HEK293T (cell line): ENCODE measurements around the gene CCDC89.

Source experiments
- CTCF ChIA-PET: fragments of 350-600 bp; formaldehyde crosslinking; extraction: SDS; loops from one replicate; lab custom pipeline; 2021; ENCODE audit warnings: antibody characterized with exemption, inconsistent platforms; lab: Yijun Ruan, JAX
- POLR2A ChIA-PET: fragments of 350-600 bp; formaldehyde crosslinking; extraction: SDS; loops from one replicate; lab custom pipeline; 2020; ENCODE audit warnings: antibody characterized with exemption, inconsistent platforms; lab: Yijun Ruan, JAX
- DNase-seq: peaks from one replicate; pipeline ENCODE4 v3.0.0; 2012; ENCODE audit warnings: mixed read lengths; ENCODE audit errors: extremely low spot score
- ARNT ChIP-seq: fragments of 450-650 bp; IDR thresholded peaks from 2 replicates; pipeline ENCODE4 v1.6.1; 2017; ENCODE audit warnings: mild to moderate bottlenecking
- BHLHE40 ChIP-seq: fragments of 450-650 bp; IDR thresholded peaks from 2 replicates; pipeline ENCODE4 v1.6.1; 2016; ENCODE audit warnings: mild to moderate bottlenecking, moderate library complexity, borderline replicate concordance
- CTBP1 ChIP-seq: fragments of 450-650 bp; IDR thresholded peaks from 2 replicates; pipeline ENCODE4 v1.6.1; 2016; ENCODE audit warnings: borderline replicate concordance
- ELF4 ChIP-seq: fragments of 450-650 bp; IDR thresholded peaks from 2 replicates; pipeline ENCODE4 v1.6.1; 2017; ENCODE audit warnings: antibody characterized with exemption
- FOXA1 ChIP-seq: fragments of 450-650 bp; IDR thresholded peaks from 2 replicates; pipeline ENCODE4 v1.6.1; 2016; ENCODE audit warnings: mild to moderate bottlenecking
- FOXK2 ChIP-seq: fragments of 450-650 bp; IDR thresholded peaks from 2 replicates; pipeline ENCODE4 v1.6.1; 2016; ENCODE audit warnings: mild to moderate bottlenecking
- FOXM1 ChIP-seq: fragments of 450-650 bp; IDR thresholded peaks from 2 replicates; pipeline ENCODE4 v1.6.1; 2017; ENCODE audit warnings: mild to moderate bottlenecking, borderline replicate concordance
- HDGF ChIP-seq: fragments of 450-650 bp; IDR thresholded peaks from 2 replicates; pipeline ENCODE4 v1.6.1; 2017; ENCODE audit warnings: antibody characterized with exemption, borderline replicate concordance
- L3MBTL2 ChIP-seq: fragments of 450-650 bp; conservative IDR thresholded peaks from 2 replicates; pipeline ENCODE4 v1.6.1; 2016; ENCODE audit warnings: mild to moderate bottlenecking
- LEF1 ChIP-seq: fragments of 450-650 bp; IDR thresholded peaks from 2 replicates; pipeline ENCODE4 v1.6.1; 2017; ENCODE audit warnings: mild to moderate bottlenecking, borderline replicate concordance
- NFRKB ChIP-seq: fragments of 450-650 bp; IDR thresholded peaks from 2 replicates; pipeline ENCODE4 v1.6.1; 2016; ENCODE audit warnings: mild to moderate bottlenecking, moderate library complexity
- SP1 ChIP-seq: fragments of 450-650 bp; IDR thresholded peaks from 2 replicates; pipeline ENCODE4 v1.6.1; 2017
- SUZ12 ChIP-seq: fragments of 450-650 bp; IDR thresholded peaks from 2 replicates; pipeline ENCODE4 v1.6.1; 2016; ENCODE audit warnings: mild to moderate bottlenecking
- TARDBP ChIP-seq: fragments of 450-650 bp; IDR thresholded peaks from 2 replicates; pipeline ENCODE4 v1.6.1; 2016
- ZNF384 ChIP-seq: fragments of 450-650 bp; IDR thresholded peaks from 2 replicates; pipeline ENCODE4 v1.6.1; 2016
- TF ChIP-seq, protein P1 (sequence below): fragments of 450-650 bp; IDR thresholded peaks from 2 replicates; pipeline ENCODE4 v1.6.1; 2016

The CCDC89 gene

GRCh38 chr11:85666687-85667086, 19.3 kb downstream of the CCDC89 start:
- POLR2A ChIA-PET = no interaction called here
- TF ChIP-seq BHLHE40 (no peak), SP1 (no peak), LEF1 (no peak)
- TF ChIP-seq, protein P1, sequence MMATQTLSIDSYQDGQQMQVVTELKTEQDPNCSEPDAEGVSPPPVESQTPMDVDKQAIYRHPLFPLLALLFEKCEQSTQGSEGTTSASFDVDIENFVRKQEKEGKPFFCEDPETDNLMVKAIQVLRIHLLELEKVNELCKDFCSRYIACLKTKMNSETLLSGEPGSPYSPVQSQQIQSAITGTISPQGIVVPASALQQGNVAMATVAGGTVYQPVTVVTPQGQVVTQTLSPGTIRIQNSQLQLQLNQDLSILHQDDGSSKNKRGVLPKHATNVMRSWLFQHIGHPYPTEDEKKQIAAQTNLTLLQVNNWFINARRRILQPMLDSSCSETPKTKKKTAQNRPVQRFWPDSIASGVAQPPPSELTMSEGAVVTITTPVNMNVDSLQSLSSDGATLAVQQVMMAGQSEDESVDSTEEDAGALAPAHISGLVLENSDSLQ = no peak
- CTCF ChIA-PET = no interaction called here
- no peak for DNase-seq

DNA sequence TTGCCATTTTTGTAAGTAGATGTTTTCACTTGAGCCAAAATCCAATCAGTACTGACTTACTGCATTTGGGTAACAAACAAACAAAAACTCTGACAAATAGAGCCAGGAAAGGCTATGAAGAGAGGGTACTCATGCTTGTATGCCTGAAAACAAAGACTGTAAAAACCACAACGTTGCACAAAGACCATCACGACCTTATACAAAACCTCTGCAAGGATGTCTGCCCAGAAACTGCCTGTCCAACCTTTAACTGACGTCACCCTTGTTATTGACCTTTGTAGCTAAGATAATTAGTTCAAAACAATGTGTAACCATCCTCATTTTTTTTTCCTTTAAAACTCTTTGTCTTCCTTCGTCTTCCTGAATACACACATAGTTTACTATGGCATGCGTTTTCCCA, 20.3 kb downstream of the CCDC89 start:
- TF ChIP-seq LEF1 = no peak
- TF ChIP-seq L3MBTL2 = no peak
- no peak for TF ChIP-seq SUZ12
- no peak for TF ChIP-seq TARDBP
- TF ChIP-seq SP1 = no peak
- TF ChIP-seq, protein P1 = no peak
- TF ChIP-seq BHLHE40 = no peak
- POLR2A ChIA-PET = no interaction called here
- no peak for DNase-seq
- CTCF ChIA-PET = no interaction called here

DNA sequence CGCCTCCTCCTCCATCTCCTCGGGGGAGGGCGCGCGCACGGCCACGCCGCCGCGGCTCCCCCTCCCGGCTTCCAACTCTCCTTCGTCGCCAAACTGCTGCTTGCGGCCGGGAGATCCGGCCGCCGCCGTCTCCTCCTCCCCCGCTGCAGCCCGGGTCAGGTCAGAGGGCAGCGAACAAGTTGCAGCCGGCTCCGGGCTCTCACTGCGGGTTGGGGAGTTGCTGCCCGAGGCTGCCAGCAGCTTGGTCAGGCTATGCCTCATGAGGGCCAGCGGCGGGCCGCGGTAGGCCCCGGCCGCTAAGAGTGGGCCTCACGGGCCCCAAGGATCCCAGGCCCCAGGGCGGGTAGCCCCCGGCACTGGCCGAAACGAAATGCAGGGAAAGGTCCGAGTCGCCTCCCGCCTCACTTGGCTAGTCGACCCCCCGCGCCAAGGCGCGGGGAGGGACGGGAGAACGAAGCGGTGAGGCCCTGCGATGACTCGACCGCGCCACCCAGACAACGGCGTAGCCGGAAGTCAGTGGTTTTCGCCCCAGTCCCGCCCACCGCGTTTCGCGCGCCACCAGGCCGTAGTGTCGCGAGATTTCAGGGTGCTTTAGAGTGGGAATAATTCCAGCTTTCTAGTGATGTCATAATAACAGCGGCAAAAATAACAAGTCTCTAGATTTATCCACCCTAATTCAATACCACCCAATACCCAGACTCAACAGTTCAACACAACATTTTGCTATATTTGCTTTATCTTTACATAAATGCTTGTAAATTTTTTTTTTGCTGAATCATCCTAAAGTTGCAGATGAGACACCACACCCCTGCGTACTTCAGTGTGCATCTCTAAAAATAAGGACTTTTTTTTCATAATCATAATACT, 21.1 kb downstream of the CCDC89 start, which contains the start of gene CREBZF:
Gene CREBZF (minus strand): TSS at position 515 of the 867 bp plus-strand sequence. CDS start 254 bp downstream, at position 261.
- ChIA-PET POLR2A (interaction anchor here (1.0 to 1.4 kb wide), 7 partner anchors 14 to 145 kb away, joined by 3 to 16 read pairs (median 4); partner anchors contain the start of genes TMEM126A and TMEM126B), CTCF (interaction anchor here (0.7 kb wide), 1 partner anchor 176 kb away, joined by 5 read pairs; no protein-coding TSS in a partner anchor)
- peak; percentile 91 for DNase-seq
- TF ChIP-seq L3MBTL2 (0 out of 2 replicates have a peak, but pooled peaks have one; percentile 51), TARDBP (no peak), FOXA1 (no peak), ELF4 (peak; percentile 76; the same call in 1 of the 2 replicates), LEF1 (no peak), ARNT (no peak)

- CTCF ChIA-PET = no interaction called here
- TF ChIP-seq FOXA1 (no peak), HDGF (no peak), NFRKB (no peak), ELF4 (no peak), L3MBTL2 (no peak), CTBP1 (no peak), ZNF384 (no peak), LEF1 (no peak), SP1 (no peak), FOXM1 (no peak), TARDBP (no peak), BHLHE40 (no peak), SUZ12 (no peak), ARNT (no peak), FOXK2 (no peak)
- TF ChIP-seq, protein P1 = no peak
- peak; percentile 56 for DNase-seq
- POLR2A ChIA-PET = interaction anchor here (1.0 to 1.8 kb wide), 8 partner anchors 10 to 36 kb away, joined by 3 to 16 read pairs (median 4); partner anchors contain the start of genes DLG2, TMEM126A and TMEM126B
Observed at GRCh38 chr11:85663753-85664614, 22.0 kb downstream of the CCDC89 start.

DNA sequence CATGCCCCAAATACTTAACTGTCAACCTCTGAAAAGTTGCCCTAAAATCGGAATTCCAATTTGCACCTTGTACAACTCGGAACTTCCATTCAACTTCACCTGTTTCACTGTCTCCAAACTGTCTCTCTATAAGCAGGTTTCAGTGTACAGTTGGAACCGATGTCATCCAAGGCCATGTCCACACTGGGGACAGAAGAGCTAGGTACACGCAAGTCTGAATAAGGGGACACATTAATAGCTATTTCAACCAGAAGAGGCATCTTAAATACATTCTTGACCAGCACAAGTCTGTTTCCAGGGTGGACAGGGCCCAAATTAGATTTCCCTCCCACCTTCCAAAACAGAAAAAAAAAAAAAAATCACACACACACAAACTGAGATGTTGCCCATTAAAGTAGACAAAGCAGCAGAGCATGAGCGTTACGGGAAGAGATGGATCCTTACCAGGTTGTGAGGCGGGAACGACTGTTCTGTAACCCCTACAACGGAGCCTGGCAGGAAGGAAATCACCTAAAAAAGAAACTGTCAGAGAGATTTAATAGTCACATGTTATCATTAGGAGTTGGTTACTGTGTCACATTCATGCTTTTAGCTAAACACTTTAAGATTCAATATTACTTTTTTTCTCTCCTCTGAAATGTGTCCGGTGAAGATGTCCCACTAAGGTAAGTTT, 22.8 kb downstream of the CCDC89 start:
- ChIA-PET CTCF (no interaction called here), POLR2A (interaction anchor here (1.0 to 1.8 kb wide), 4 partner anchors 10 to 35 kb away, joined by 3 to 9 read pairs (median 6); partner anchors contain the start of genes DLG2 and TMEM126B)
- DNase-seq = no peak
- peak; percentile 47 for TF ChIP-seq ZNF384
- no peak for TF ChIP-seq ARNT
- TF ChIP-seq SP1 = no peak

DNA sequence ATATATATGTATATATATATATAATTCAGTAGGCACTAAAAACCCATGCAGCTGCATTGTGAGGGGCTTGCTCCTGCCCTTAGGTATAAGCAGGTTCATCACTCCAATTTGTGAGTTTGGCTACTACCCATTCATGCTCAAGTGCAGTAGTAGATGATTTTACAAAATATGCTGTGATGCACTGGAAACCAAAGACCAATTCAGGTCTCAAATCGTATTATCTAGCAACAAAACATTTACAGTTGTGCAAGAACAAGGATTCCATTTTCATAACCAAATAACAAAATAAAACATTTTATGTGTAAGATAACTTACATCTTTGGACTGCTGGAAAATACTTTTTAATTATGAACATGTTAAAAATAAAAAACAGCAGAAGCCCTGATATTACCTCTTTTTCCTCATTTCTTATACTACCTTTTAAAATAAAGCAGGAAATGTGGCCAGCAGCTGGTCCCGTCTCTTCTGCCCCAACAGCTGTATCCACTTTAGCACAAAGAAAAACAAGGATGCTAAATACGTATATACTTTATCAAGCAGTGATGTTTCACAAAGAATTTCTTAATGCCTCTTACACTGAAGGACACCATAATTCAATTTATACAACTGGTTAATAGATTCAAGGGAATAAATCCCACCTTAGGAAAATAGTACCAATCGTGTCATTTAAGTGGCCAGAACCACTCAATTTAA, 23.9 kb downstream of the CCDC89 start:
- TF ChIP-seq, protein P1 = no peak
- TF ChIP-seq TARDBP (no peak), ARNT (no peak), BHLHE40 (no peak), CTBP1 (no peak), HDGF (no peak), SP1 (no peak), NFRKB (no peak), L3MBTL2 (no peak), FOXA1 (no peak), ELF4 (no peak), ZNF384 (no peak), SUZ12 (no peak), FOXM1 (no peak), FOXK2 (no peak), LEF1 (no peak)
- CTCF ChIA-PET = no interaction called here
- no peak for DNase-seq
- POLR2A ChIA-PET = interaction anchor here (0.9 kb wide), 1 partner anchor 34 kb away, joined by 3 read pairs; the partner anchor contains the start of genes DLG2 and TMEM126B
